Gastrocnemius medialis (tissue), 4 donors: ENCODE data around the gene LTN1. TPM values are rescaled to one million over a fixed set of nuclear protein-coding genes. Genes with fewer than 3 reads are reported as not detected.

Experiments used
- ATAC-seq, 2 donors: fragments of 150-250 bp; one replicate each; pipeline ENCODE4 v1.9.1; 2016
- DNase-seq, 2 donors: peaks; one replicate each; pipeline ENCODE4 v3.0.0-alpha.2; 2019
- H3K27ac ChIP-seq, 4 donors: fragments of 200-600 bp; sonication (generic); 1 replicate in 1 of 4; 2 replicates in 3 of 4; pipeline ENCODE4 v1.5.1; 2016 to 2018; ENCODE audit warnings: mild to moderate bottlenecking in 2 of 4, moderate library complexity in 1 of 4
- H3K27me3 ChIP-seq, 3 donors: fragments of 200-600 bp; sonication (generic) in 2 of 3; 1 replicate in 1 of 3; 2 replicates in 2 of 3; pipeline versions ENCODE4 v1.5.1 to v1.6.0; 2016 to 2019; ENCODE audit warnings: mild to moderate bottlenecking in 1 of 3, moderate library complexity in 1 of 3
- H3K36me3 ChIP-seq, 2 donors: fragments of 200-600 bp; sonication (generic) in 1 of 2; one replicate each; pipeline ENCODE4 v1.5.1; 2017 to 2018
- H3K4me1 ChIP-seq, 2 donors: fragments of 200-600 bp; sonication (generic) in 1 of 2; one replicate each; pipeline ENCODE4 v1.5.1; 2016 to 2017; ENCODE audit warnings: mild to moderate bottlenecking in 2 of 2
- H3K4me3 ChIP-seq, 4 donors: fragments of 200-600 bp; sonication (generic) in 3 of 4; 1 replicate in 1 of 4; 2 replicates in 3 of 4; pipeline ENCODE4 v1.5.1; 2016 to 2019; ENCODE audit warnings: mild to moderate bottlenecking in 2 of 4
- H3K9me3 ChIP-seq, 3 donors: fragments of 200-600 bp; sonication (generic) in 2 of 3; 1 replicate in 1 of 3; 2 replicates in 2 of 3; pipeline ENCODE4 v1.5.1; 2016 to 2019
- POLR2A ChIP-seq, 2 donors: fragments of 450-650 bp; IDR thresholded peaks; one replicate each; pipeline ENCODE4 v1.6.1; 2017; ENCODE audit warnings: antibody characterized with exemption in 2 of 2, mild to moderate bottlenecking in 2 of 2, moderate library complexity in 2 of 2
- in situ Hi-C, 4 donors: fragments of 200-750 bp; cut with MboI; loops; one replicate each; pipeline versions ENCODE4 v1.15.0 to v1.8.0; 2017; ENCODE audit warnings: low sequenced_read_pairs in 4 of 4
- intact Hi-C: fragments of 100-400 bp; cut with DNase I; formaldehyde crosslinking; loops from one replicate; pipeline ENCODE4 v1.15.1; 2023; ENCODE audit warnings: low total_unique reads
- total RNA-seq, 4 donors: library from RNA; depleted of rRNA; stranded (reverse); fragments of >200 nt; gene quantifications; one replicate each; pipeline versions ENCODE4 v1.1.0 to v1.2.3, GENCODE V29; 2016
- TF ChIP-seq, protein P1 (sequence below), 5 experiments: fragments of 450-650 bp in 3 of 5; fragments of 200-600 bp in 2 of 5; sonication (generic) in 2 of 5; IDR thresholded peaks in 4 of 5; conservative IDR thresholded peaks in 1 of 5; 1 replicate in 4 of 5; 2 replicates in 1 of 5; pipeline ENCODE4 v1.5.1; 2016 to 2019; ENCODE audit warnings: antibody characterized with exemption in 5 of 5, mild to moderate bottlenecking in 3 of 5, moderate library complexity in 3 of 5

LTN1 gene
- total RNA-seq, 4 donors from 2014 or later, result 22.7 to 33.3 (median 23.2) TPM

- ATAC-seq, result no peak
- Histone ChIP-seq H3K36me3 (no peaks in the 10 kb centered on the region), H3K27ac (no peak overlapping the region), H3K4me3 (no peak overlapping the region), H3K27me3 (no peaks in the 10 kb centered on the region), H3K9me3 (no peaks in the 10 kb centered on the region), H3K4me1 (no peaks in the 10 kb centered on the region)
- in situ Hi-C loops, result no loop called here
- DNase-seq, result no peak
- TF ChIP-seq, protein P1, sequence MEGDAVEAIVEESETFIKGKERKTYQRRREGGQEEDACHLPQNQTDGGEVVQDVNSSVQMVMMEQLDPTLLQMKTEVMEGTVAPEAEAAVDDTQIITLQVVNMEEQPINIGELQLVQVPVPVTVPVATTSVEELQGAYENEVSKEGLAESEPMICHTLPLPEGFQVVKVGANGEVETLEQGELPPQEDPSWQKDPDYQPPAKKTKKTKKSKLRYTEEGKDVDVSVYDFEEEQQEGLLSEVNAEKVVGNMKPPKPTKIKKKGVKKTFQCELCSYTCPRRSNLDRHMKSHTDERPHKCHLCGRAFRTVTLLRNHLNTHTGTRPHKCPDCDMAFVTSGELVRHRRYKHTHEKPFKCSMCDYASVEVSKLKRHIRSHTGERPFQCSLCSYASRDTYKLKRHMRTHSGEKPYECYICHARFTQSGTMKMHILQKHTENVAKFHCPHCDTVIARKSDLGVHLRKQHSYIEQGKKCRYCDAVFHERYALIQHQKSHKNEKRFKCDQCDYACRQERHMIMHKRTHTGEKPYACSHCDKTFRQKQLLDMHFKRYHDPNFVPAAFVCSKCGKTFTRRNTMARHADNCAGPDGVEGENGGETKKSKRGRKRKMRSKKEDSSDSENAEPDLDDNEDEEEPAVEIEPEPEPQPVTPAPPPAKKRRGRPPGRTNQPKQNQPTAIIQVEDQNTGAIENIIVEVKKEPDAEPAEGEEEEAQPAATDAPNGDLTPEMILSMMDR (IDR thresholded peaks at IDR 0.05 in 4 of 5, conservative IDR thresholded peaks at IDR 0.05 in 1 of 5), result no peak
- no peak for TF ChIP-seq POLR2A (IDR thresholded peaks at IDR 0.05)
- intact Hi-C loops, result no loop called here
These were observed 69.2 kb downstream of the LTN1 start for GRCh38 chr21:28923439-28923975.

GRCh38 chr21:28922368-28922767 lies 70.3 kb downstream of the LTN1 start:
- Histone ChIP-seq H3K9me3 (no peaks in the 10 kb centered on the region), H3K36me3 (no peaks in the 10 kb centered on the region), H3K27me3 (no peaks in the 10 kb centered on the region), H3K4me1 (no peaks in the 10 kb centered on the region), H3K27ac (no peak overlapping the region), H3K4me3 (no peak overlapping the region)
- TF ChIP-seq, protein P1 (IDR thresholded peaks at IDR 0.05 in 4 of 5, conservative IDR thresholded peaks at IDR 0.05 in 1 of 5), result no peak
- TF ChIP-seq POLR2A (IDR thresholded peaks at IDR 0.05), result no peak
- in situ Hi-C loops, result no loop called here
- intact Hi-C loops, result no loop called here
- no peak for DNase-seq
- no peak for ATAC-seq

DNA sequence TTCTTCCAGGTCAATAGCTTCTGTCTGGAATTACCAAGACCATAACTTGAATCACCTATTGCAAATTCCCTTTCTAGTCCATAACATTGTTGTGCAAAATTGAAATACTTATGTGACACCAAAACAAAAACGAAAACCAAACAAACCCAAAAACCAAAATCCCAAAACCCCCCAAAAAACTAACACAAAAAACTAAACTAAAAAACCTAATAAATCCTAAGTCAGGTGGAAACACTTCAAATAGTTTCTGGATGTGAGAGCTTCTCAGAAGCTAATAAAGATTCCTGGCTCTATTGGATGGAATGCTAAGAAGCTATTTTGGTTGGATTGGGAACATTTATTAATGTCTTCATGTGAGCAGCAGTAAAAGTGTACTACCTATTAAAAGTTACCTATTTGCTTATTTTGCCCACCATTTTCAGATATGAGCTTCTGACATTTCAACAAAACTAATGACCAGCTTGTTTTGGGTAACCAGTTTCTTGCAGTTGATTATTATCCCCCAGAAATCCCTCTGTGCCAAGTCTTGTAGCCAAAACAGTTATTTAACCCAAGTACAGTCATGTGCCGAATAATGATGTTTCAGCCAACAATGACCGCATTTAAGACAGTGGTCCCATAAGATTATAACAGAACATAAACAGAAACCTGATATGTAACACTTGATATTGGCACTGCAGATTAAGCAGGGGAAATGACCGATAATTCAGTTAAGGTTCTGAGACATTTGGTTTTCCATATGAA lies 76.4 kb downstream of the LTN1 start:
- ATAC-seq, result no peak
- intact Hi-C loops, result no loop called here
- TF ChIP-seq, protein P1 (IDR thresholded peaks at IDR 0.05 in 4 of 5, conservative IDR thresholded peaks at IDR 0.05 in 1 of 5), result no peak
- TF ChIP-seq POLR2A (IDR thresholded peaks at IDR 0.05), result no peak

DNA sequence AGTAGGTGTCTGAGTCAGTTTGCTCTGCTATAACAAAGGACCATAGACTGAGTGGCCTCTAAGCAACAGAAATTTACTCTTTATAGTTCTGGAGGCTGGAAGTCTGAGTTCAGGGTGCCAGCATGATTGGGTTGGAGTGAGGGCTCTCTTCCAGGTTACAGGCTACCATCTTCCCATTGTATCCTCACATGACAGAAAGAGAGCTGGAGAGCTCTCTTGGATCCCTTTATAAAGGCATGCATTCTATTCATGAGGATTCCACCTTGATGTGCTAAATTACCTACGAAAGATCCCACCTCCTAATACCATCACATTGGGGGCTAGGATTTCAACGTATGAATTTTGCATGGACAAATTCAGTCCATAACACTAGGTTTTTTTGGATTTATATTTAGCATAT lies 79.6 kb downstream of the LTN1 start:
- Histone ChIP-seq H3K27me3 (no peaks in the 10 kb centered on the region), H3K27ac (no peak overlapping the region), H3K9me3 (no peaks in the 10 kb centered on the region), H3K36me3 (no peaks in the 10 kb centered on the region), H3K4me1 (no peaks in the 10 kb centered on the region), H3K4me3 (no peak overlapping the region)
- no peak for ATAC-seq
- DNase-seq, result no peak
- in situ Hi-C loops, result no loop called here
- TF ChIP-seq, protein P1 (IDR thresholded peaks at IDR 0.05 in 4 of 5, conservative IDR thresholded peaks at IDR 0.05 in 1 of 5), result no peak
- no peak for TF ChIP-seq POLR2A (IDR thresholded peaks at IDR 0.05)
- intact Hi-C loops, result no loop called here

More for the DNA sequence above, 76.4 kb downstream of the LTN1 start:
- no peak overlapping the region for H3K27ac ChIP-seq
- H3K27me3 ChIP-seq, result no peaks in the 10 kb centered on the region
- DNase-seq, result no peak
- no peaks in the 10 kb centered on the region for H3K36me3 ChIP-seq
- in situ Hi-C loops, result no loop called here
- no peak overlapping the region for H3K4me3 ChIP-seq
- no peaks in the 10 kb centered on the region for H3K9me3 ChIP-seq
- no peaks in the 10 kb centered on the region for H3K4me1 ChIP-seq
